Gastroesophageal sphincter (tissue), 3 donors: ENCODE data around the gene GMEB2.

Experiments
- CTCF ChIP-seq, 4 experiments: fragments of 200-600 bp in 2 of 4; fragments of 450-650 bp in 2 of 4; sonication (generic) in 1 of 4; IDR thresholded peaks; one replicate each; pipeline ENCODE4 v1.5.1; 2017 to 2019; ENCODE audit warnings: antibody characterized with exemption in 4 of 4, mild to moderate bottlenecking in 2 of 4, moderate library complexity in 2 of 4
- POLR2A ChIP-seq, 2 donors: fragments of 450-650 bp; IDR thresholded peaks; one replicate each; pipeline ENCODE4 v1.6.1; 2017; ENCODE audit warnings: antibody characterized with exemption in 2 of 2, mild to moderate bottlenecking in 2 of 2, moderate library complexity in 1 of 2

GRCh38 chr20:63574829-63575743, 51.8 kb downstream of the GMEB2 start:
- TF ChIP-seq CTCF (IDR thresholded peaks at IDR 0.05) (no peak), POLR2A (IDR thresholded peaks at IDR 0.05) (no peak)
